NCI-H1417 treated with DMSO at 0.1 percent for 48 hours (cell line): ENCODE results near the gene TMCC1.
"Not testable (repeated sequence)": the region's sequence is repeated elsewhere in the genome, so short reads cannot be mapped to it uniquely, and the experiment has no call there.

ENCODE experiments used
- DNase-seq: peaks from one replicate; lab custom pipeline; 2025; lab: John Stamatoyannopoulos, UW

The TMCC1 gene

DNA sequence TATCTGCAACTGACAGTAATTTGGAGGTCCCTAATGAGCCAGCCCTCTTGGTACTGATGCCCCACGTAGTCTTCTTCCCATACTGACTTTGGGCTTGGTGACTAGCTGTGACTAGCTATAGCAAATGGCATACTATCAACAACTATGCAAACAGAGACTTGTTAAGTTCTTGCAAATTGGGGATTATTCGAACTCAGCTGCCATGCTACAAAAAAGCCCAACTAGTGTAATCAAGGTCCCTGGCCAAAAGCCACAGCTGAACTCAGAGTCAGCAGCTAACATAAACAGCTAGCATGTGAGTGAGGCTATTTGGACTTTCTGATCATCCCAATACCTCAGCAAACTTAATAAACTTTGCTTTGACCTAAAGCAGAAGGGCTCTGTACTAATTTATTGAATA, 165.8 kb downstream of the TMCC1 start:
- no peak for DNase-seq

GRCh38 chr3:129723558-129724324, 169.8 kb downstream of the TMCC1 start:
- DNase-seq = no peak

DNA sequence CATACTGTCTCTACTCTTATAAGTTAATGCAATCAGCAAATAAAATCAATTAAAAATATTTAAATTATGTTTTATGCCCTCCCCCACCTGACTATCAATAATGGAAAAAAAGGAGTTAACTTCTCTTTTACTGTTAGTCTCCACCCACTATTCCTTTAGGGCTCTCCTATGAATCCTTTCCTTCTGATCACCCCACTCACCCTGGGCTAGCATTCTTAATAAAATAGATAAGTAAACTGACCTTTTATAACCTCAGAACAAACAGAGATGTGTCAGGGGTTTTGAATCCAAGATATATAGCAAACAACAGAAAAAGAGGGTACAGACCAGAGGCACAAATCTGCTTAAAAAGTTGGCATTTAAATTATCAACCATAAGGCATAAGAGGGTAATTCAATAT, 171.0 kb downstream of the TMCC1 start:
- no peak for DNase-seq

DNA sequence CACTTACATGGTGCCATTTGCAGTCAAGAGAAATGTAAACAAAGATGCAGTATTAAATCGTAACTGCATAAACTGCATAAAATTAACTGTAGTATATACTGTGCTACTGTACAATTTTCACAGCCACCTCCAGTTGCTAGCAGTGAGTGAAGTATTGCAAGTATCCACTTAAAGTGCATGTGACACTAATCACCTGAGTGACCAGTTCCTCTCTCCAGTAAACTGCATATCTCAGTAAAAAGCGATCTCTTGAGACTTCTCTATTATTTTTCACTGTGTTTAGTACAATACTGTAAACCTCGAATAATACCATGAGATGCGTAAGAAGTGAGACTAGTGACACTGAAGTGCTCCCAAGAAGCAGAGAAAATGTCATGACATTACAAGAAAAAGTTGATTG, 175.3 kb downstream of the TMCC1 start:
- no peak for DNase-seq

DNA sequence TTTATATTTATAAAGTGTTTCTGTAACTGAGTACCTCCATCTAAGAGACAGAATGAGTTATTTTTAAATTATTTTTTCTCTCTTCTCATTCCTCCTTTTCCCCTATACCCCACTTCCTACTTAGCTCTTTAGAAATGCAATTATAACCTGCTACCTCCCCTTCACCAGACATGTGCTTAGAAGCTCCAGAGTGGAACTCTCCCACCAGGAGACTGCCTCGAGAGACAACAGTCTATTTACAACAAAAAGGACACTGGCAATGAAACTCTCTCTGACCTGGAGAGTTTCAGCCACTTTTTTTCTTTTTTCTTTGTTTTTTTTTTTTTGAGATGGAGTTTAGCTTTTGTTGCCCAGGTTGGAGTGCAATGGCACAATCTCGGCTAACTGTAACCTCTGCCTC, 177.7 kb downstream of the TMCC1 start:
- DNase-seq = no peak

DNA sequence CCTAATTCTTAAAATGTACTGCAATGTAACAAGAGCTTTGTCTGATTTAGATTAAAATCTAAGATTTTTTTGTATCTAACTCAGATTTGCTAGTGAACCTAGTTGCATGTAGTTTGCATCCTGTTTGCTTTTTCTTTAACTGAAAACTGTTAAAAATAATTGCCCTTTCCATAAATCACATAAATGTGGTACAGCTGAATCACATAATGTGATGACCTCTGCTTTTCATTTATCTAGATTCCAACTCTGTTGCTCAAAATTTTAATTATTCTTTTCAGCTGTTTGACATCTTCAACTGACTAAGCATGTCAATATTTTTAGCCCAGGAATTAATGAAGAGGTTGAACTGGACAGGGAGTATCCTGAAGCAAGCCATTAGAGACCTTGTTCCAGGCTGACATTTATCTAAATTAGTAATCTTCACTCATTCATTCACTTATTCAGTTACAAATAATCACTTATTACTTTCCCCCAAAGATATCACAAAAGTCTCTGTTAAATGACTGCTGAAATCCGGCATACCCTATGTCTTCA, 185.1 kb downstream of the TMCC1 start:
- DNase-seq = no peak

GRCh38 chr3:129705274-129705673, 188.2 kb downstream of the TMCC1 start:
- no peak for DNase-seq

GRCh38 chr3:129703913-129704312, 189.6 kb downstream of the TMCC1 start:
- DNase-seq = no peak

- no peak for DNase-seq
These were observed 190.4 kb downstream of the TMCC1 start for GRCh38 chr3:129702934-129703712.

GRCh38 chr3:129701161-129701560, 192.3 kb downstream of the TMCC1 start:
- no peak for DNase-seq

GRCh38 chr3:129699612-129700011, 193.9 kb downstream of the TMCC1 start:
- no peak for DNase-seq

- DNase-seq = no peak
These were observed 194.3 kb downstream of the TMCC1 start for GRCh38 chr3:129699199-129699598.

DNA sequence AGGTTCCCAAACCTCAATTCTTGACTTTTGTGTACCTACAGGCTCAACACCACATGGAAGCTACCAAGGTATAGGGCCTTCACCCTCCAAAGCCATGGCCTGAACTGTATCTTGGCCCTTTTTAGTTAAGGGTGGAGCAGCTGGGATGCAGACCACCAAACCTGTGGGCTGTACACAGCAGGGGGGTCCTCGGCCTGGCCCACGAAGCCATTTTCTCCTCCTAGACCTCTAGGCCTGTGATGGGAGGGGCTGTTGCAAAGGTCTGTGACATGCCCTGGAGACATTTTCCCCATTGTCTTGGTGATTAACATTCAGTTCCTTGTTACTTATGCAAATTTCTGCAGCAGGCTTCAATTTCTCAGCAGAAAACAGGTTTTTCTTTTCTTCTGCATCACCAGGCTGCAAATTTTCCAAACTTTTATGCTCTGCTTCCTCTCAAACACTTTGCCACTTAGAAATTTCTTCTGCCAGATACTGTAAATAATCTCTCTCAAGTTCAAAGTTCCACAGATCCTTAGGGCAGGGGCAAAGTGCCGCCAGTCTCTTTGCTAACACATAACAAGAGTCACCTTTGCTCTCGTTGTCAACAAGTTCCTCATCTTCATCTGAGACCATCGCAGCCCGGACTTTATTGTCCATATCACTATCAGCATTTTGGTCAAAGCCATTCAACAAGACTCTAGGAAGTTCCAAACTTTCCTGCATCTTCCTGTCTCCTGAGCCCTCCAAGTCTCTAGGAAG, 196.1 kb downstream of the TMCC1 start:
- no peak for DNase-seq

DNA sequence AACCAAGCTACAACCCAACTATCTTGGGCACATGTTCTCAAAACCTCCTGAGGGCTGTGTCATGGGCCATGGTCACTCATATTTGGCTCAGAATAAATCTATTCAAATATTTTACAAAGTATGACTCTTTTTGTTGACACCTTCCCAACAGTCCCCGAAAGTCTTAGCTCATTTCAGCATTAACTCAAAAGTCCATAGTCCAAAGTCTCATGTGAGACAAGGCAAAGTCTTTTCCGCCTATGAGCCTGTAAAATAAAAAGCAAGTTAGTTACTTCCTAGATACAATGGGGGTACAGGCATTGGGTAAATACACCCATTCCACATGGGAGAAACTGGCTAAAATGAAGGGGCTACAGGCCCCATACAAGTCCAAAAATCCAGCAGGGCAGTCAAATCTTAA, 197.1 kb downstream of the TMCC1 start:
- DNase-seq = not testable (repeated sequence)

DNA sequence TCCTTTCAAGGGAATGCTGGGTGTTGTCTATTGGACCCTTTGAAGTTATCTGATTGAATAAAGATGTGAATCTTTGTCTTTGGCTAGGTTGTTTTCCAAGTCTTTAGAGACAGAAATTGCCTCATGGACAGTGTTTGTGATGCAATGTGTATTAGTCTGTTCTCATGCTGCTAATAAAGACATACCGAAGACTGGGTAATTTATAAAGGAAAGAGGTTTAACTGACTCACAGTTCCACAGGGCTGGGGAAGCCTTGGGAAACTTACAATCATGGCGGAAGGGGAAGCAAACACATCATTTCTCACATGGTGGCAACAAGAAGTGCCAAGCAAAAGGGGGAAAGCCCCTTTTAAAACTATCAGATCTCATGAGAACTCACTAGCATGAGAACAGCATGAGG, 198.3 kb downstream of the TMCC1 start:
- no peak for DNase-seq

- no peak for DNase-seq
These were observed 199.3 kb downstream of the TMCC1 start for GRCh38 chr3:129694228-129694627.

GRCh38 chr3:129692743-129693142, 200.8 kb downstream of the TMCC1 start:
- DNase-seq = no peak

DNA sequence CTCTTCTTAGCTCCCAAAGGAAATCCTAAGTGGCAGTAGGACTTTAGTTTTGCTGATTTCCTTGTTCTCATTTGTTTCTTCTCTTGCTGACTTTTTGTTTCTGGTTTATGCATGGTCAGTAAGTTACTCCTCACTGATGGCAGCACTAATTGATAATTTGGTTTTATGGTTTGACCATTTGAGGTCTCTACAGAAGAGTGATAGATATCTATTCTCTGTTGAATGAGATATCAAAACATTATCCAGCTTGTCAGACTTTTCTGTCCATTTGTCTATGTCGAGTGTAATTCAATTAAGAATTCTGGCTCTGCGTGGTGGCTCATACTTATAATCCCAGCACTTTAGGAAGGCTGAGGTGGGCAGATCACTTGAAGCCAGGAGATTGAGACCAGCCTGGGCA, 202.5 kb downstream of the TMCC1 start:
- no peak for DNase-seq

- DNase-seq = peak; percentile 40
These were observed 203.1 kb downstream of the TMCC1 start for GRCh38 chr3:129690406-129690805.

- no peak for DNase-seq
These were observed 204.5 kb downstream of the TMCC1 start for GRCh38 chr3:129689036-129689435.

DNA sequence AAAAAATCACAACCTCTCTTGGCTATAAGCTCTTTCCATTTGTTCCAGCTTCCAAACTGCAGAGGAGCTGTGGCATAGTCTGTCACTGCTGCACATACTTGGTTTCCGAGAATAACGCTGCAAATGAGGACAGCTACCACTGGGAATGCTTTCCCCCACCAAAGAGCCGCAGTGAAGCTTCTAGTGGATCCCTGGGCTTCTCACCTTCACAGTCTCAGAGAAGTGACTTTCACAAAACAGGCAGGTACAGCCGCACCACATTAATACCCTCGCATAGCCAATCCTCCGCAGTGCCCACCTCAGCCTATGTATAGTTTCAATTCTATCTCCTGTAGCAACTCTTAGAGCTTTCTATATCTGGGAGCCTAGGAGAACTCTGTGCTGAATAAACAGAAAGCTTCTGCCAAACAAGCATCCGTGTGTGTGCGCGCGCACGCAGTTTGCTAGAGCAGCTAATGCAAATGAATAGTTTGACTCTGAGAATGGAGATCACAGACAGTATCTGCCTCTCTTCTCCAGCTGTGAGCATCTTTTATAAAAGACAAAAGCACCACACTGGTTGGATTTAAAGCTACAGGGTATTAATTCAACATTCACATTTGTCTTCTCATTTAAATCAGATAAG, 205.1 kb downstream of the TMCC1 start:
- peak; percentile 78 for DNase-seq

- no peak for DNase-seq
These were observed 205.9 kb downstream of the TMCC1 start for GRCh38 chr3:129687586-129688125.
